Measurements from ENCODE around the gene TAF4B. TPM values are rescaled to one million over a fixed set of nuclear protein-coding genes. Genes with fewer than 3 reads are reported as not detected.
"Not testable (repeated sequence)": the region's sequence is repeated elsewhere in the genome, so short reads cannot be mapped to it uniquely, and the experiment has no call there.

The TAF4B gene
- total RNA-seq, 1 donor from 2014 or later, result 1.5 TPM

DNA sequence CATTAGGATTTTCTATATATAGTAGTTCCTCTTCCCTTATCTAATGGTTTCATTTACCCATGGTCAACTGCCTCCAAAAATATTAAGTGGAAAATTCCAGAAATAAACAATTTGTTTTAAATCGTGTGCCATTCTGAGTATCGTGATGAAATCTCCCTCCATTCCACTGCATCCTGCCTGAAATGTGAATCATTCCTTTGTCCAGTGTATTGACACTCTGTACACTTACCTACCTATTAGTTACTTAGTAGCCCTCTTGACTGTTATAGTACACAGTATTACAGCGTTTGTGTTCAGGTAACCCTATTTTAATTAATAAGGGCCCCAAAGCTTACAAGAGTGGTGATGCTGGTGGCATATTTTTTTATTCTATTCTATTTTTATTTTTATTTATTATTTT lies 26.2 kb downstream of the TAF4B start:
- Mint-ChIP-seq H3K27ac (ENCODE audit: unreplicated experiment) (no peak overlapping the region), H3K4me1 (no peaks in the 10 kb centered on the region), H3K9me3 (no peaks in the 10 kb centered on the region), H3K27me3 (ENCODE audit: low read depth) (no peaks in the 10 kb centered on the region), H3K36me3 (ENCODE audit: low read depth) (no peaks in the 10 kb centered on the region), H3K4me3 (no peak overlapping the region)
- no peak for DNase-seq (ENCODE audit: low read depth, low spot score)
- TF ChIP-seq, protein P1, sequence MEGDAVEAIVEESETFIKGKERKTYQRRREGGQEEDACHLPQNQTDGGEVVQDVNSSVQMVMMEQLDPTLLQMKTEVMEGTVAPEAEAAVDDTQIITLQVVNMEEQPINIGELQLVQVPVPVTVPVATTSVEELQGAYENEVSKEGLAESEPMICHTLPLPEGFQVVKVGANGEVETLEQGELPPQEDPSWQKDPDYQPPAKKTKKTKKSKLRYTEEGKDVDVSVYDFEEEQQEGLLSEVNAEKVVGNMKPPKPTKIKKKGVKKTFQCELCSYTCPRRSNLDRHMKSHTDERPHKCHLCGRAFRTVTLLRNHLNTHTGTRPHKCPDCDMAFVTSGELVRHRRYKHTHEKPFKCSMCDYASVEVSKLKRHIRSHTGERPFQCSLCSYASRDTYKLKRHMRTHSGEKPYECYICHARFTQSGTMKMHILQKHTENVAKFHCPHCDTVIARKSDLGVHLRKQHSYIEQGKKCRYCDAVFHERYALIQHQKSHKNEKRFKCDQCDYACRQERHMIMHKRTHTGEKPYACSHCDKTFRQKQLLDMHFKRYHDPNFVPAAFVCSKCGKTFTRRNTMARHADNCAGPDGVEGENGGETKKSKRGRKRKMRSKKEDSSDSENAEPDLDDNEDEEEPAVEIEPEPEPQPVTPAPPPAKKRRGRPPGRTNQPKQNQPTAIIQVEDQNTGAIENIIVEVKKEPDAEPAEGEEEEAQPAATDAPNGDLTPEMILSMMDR (conservative IDR thresholded peaks at IDR 0.05), result no peak

DNA sequence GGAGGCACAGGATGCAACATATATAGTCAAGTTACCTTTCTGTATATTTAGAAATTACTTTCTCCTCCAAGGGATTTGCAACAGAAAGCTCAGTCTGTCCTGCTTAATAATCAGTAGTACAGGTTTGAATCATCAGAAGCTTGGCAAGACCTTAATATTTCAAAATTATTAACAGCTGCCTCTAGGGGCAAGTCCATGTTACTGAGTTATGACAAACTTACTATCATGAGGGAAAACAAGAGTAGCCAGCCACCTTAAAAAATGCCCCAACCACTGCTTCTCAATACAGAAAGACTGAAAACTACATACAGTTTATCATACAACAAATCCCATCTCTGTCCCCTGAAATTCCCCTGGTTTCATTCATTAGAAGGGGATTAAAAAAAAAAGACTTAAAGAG lies 28.6 kb downstream of the TAF4B start:
- H3K27me3 Mint-ChIP-seq (ENCODE audit: low read depth); H3K4me1 Mint-ChIP-seq; H3K4me3 Mint-ChIP-seq; H3K9me3 Mint-ChIP-seq; H3K27ac Mint-ChIP-seq (ENCODE audit: unreplicated experiment); DNase-seq (ENCODE audit: low read depth, low spot score); H3K36me3 Mint-ChIP-seq (ENCODE audit: low read depth): not testable (repeated sequence)

DNA sequence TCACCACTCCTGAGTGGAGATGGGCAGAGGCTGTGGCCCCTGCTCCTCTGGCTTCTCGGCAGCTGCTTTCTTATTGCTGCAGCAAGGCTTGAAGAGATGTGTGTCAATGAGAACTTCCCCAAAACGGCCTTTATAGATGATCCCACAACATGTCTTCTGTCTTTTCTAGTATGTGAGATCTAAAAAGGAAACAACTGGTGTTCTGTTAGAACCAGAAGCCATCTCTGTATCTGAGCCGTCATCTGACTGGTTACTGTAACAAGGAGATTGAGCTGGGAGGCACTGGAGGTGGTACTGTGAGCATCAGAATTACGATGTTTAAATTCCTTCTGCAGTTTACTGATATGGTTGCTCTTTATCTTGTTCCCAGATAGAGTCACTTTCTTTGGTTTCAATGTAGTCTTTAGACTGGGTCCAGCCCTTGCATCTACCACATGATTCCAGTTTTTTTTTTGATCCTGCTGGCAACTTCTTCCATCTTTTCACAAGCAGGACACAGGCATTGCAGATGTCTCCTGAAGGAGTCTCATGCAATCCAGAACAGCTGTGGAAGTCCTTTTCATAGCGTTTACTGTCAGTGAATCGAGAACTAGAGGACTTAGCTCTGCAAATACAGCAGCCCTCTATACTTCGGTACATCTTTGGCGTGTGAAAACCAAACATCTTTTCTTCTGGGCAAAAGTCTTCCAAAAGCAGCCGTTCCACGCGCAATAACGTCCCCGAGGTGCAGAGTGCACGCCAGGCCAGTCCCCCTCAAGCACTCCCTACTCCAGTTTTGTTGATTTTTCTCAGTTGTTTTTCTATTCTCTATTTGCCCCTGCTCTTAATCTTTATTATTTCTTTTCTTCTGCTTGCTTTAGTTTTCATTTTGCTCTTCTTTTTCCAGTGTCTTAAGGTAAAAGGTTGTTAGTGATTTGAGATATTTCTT lies 29.7 kb downstream of the TAF4B start:
- no peaks in the 10 kb centered on the region for H3K36me3 Mint-ChIP-seq (ENCODE audit: low read depth)
- peaks cover 2% of the 10 kb centered on the region for H3K9me3 Mint-ChIP-seq
- no peaks in the 10 kb centered on the region for H3K4me1 Mint-ChIP-seq
- H3K4me3 Mint-ChIP-seq, result no peak overlapping the region
- no peaks in the 10 kb centered on the region for H3K27me3 Mint-ChIP-seq (ENCODE audit: low read depth)
- no peak overlapping the region for H3K27ac Mint-ChIP-seq (ENCODE audit: unreplicated experiment)
- DNase-seq (ENCODE audit: low read depth, low spot score), result no peak
- TF ChIP-seq, protein P1 (conservative IDR thresholded peaks at IDR 0.05), result no peak

DNA sequence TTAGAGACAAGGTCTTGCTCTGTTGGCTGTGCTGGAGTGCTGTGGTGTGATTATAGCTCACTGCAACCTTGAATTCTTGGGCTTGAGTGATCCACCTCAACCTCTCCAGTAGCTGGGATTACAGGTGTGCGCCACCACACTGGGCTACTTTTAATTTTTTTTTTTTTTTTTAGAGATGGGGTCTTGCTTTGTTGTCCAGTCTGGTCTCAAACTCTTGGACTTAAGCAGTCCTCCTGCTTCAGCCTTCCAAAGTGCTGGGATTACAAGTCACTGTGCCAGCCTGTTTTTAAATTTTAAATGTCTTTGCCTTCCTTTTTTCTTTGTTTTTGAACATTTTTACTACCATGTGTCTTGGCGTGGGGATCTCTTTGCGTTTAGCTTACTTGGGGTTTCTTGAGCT lies 32.5 kb downstream of the TAF4B start:
- no peaks in the 10 kb centered on the region for H3K36me3 Mint-ChIP-seq (ENCODE audit: low read depth)

DNA sequence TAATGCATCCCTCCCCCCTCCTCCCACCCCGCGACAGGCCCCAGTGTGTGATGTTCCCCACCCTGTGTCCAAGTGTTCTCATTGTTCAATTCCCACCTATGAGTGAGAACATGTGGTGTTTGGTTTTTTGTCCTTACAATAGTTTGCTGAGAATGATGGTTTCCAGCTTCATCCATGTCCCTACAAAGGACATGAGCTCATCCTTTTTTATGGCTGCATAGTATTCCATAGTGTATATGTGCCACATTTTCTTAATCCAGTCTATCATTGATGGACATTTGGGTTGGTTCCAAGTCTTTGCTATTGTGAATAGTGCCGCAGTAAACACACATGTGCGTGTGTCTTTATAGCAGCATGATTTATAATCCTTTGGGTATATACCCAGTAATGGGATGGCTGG lies 33.2 kb downstream of the TAF4B start:
- not testable (repeated sequence) for H3K9me3 Mint-ChIP-seq; DNase-seq (ENCODE audit: low read depth, low spot score); H3K4me1 Mint-ChIP-seq; H3K4me3 Mint-ChIP-seq; H3K27ac Mint-ChIP-seq (ENCODE audit: unreplicated experiment); H3K27me3 Mint-ChIP-seq (ENCODE audit: low read depth); H3K36me3 Mint-ChIP-seq (ENCODE audit: low read depth)

More for the DNA sequence above, 32.5 kb downstream of the TAF4B start:
- DNase-seq (ENCODE audit: low read depth, low spot score), result no peak
- no peak overlapping the region for H3K27ac Mint-ChIP-seq (ENCODE audit: unreplicated experiment)
- TF ChIP-seq, protein P1 (conservative IDR thresholded peaks at IDR 0.05), result no peak
- peaks cover 6% of the 10 kb centered on the region for H3K9me3 Mint-ChIP-seq
- H3K27me3 Mint-ChIP-seq (ENCODE audit: low read depth), result no peaks in the 10 kb centered on the region
- H3K4me1 Mint-ChIP-seq, result no peaks in the 10 kb centered on the region
- H3K4me3 Mint-ChIP-seq, result no peak overlapping the region

DNA sequence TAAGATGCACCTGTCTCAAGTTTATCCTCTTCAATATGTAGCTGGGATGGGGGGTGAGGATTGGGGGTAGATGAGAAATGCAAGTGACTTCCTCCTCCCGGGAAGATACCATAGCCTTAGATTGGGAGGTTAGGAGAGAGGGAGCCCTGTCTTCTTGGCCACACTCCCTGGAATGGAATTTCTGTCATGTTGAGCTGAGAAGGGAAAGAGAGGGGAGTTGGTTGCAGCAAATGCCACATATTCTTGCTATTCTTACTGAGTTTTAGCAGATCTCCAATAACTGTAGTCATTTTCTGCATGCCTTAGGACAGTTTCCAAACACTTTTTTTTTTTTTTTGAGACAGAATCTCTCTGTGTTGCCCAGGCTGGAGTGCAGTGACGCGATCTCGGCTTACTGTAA lies 35.9 kb downstream of the TAF4B start:
- Mint-ChIP-seq H3K27me3 (ENCODE audit: low read depth) (no peaks in the 10 kb centered on the region), H3K4me1 (no peaks in the 10 kb centered on the region), H3K9me3 (peaks cover 6% of the 10 kb centered on the region), H3K27ac (ENCODE audit: unreplicated experiment) (no peak overlapping the region), H3K36me3 (ENCODE audit: low read depth) (no peaks in the 10 kb centered on the region), H3K4me3 (no peak overlapping the region)
- TF ChIP-seq, protein P1 (conservative IDR thresholded peaks at IDR 0.05), result no peak
- DNase-seq (ENCODE audit: low read depth, low spot score), result no peak

Measured in neural crest cell (in vitro differentiated cells).